Esophagus squamous epithelium (tissue), 5 donors: Measurements from ENCODE around the gene RETREG2. TPM values are rescaled to one million over a fixed set of nuclear protein-coding genes. Genes with fewer than 3 reads are reported as not detected.
A peak's percentile ranks its signal among the peaks of the same experiment; 100 is the strongest.

Experiments used
- DNase-seq: peaks from one replicate; lab custom pipeline; 2025; lab: John Stamatoyannopoulos, UW
- H3K27ac ChIP-seq, 4 donors: fragments of 200-600 bp; sonication (generic); one replicate each; pipeline ENCODE4 v1.5.1; 2016 to 2019; ENCODE audit warnings: mild to moderate bottlenecking in 1 of 4
- H3K27me3 ChIP-seq, 4 donors: fragments of 200-600 bp; sonication (generic); 1 replicate in 3 of 4; 2 replicates in 1 of 4; pipeline versions ENCODE4 v1.5.1 to v1.6.0; 2017 to 2021; ENCODE audit warnings: antibody characterized with exemption in 1 of 4
- H3K36me3 ChIP-seq, 3 donors: fragments of 200-600 bp; sonication (generic); one replicate each; pipeline ENCODE4 v1.5.1; 2016 to 2019
- H3K4me1 ChIP-seq, 3 donors: fragments of 200-600 bp; sonication (generic); one replicate each; pipeline ENCODE4 v1.5.1; 2017 to 2019
- H3K4me3 ChIP-seq, 4 donors: fragments of 200-600 bp; sonication (generic); 1 replicate in 3 of 4; 2 replicates in 1 of 4; pipeline ENCODE4 v1.5.1; 2016 to 2019; ENCODE audit warnings: mild to moderate bottlenecking in 2 of 4, moderate library complexity in 1 of 4
- H3K9me3 ChIP-seq, 3 donors: fragments of 200-600 bp; sonication (generic); one replicate each; pipeline ENCODE4 v1.5.1; 2016 to 2019
- POLR2A ChIP-seq, 4 donors: fragments of 450-650 bp; IDR thresholded peaks; one replicate each; pipeline ENCODE4 v1.6.1; 2017; ENCODE audit warnings: antibody characterized with exemption in 4 of 4, mild to moderate bottlenecking in 4 of 4, moderate library complexity in 3 of 4
- WGBS, 2 donors: methylation state at CpG; one replicate each; pipeline ENCODE4 v1.1.5; 2018; 5-methylcytosine and 5-hydroxymethylcytosine counted together
- intact Hi-C: fragments of 100-400 bp; cut with DNase I; formaldehyde crosslinking; loops from one replicate; pipeline ENCODE4 v1.15.0; 2022
- total RNA-seq, 4 donors: library from RNA; depleted of rRNA; stranded (reverse); fragments of >200 nt; gene quantifications; one replicate each; pipeline ENCODE4 v1.1.0, GENCODE V29; 2016
- TF ChIP-seq, protein P1 (sequence below), 6 experiments: fragments of 450-650 bp in 4 of 6; fragments of 200-600 bp in 2 of 6; sonication (generic) in 2 of 6; IDR thresholded peaks; one replicate each; pipeline ENCODE4 v1.5.1; 2016 to 2019; ENCODE audit warnings: antibody characterized with exemption in 6 of 6, mild to moderate bottlenecking in 4 of 6, moderate library complexity in 4 of 6
- donor health status: DM: yes; HTN: yes; CAD: no.

RETREG2 gene
- total RNA-seq, 4 donors from 2014 or later = 31.0 to 58.7 (median 41.8) TPM

DNA sequence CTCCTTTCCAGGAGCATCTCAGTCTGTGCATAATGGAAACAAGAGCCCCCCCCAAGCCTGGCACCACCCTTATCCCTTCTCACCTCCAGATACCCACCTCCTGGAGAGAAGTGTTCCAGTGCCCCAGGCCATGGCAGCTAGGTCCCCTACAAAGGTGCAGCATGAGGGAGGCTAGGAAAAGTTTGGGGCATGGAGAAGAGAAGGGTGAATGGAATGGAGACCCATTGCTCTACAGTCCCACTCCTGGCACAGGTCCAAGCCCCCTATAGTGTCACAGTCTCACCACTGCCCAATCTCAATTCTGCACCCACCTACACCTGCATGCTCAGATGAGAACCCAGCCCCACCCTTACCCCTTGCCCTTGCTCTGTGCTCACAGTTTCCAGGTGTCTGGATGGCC, 9.1 kb upstream of the RETREG2 start:
- H3K4me1 ChIP-seq = peaks cover 0 to 22% (median 10%) of the 10 kb centered on the region in 3 donors
- H3K36me3 ChIP-seq = peaks cover 6 to 26% (median 15%) of the 10 kb centered on the region in 3 donors
- intact Hi-C loops = loop anchor here (10.0 kb wide), 1 partner anchor 46 kb away; the partner anchor contains the start of gene ABCB6
- no peak for DNase-seq
- TF ChIP-seq, protein P1, sequence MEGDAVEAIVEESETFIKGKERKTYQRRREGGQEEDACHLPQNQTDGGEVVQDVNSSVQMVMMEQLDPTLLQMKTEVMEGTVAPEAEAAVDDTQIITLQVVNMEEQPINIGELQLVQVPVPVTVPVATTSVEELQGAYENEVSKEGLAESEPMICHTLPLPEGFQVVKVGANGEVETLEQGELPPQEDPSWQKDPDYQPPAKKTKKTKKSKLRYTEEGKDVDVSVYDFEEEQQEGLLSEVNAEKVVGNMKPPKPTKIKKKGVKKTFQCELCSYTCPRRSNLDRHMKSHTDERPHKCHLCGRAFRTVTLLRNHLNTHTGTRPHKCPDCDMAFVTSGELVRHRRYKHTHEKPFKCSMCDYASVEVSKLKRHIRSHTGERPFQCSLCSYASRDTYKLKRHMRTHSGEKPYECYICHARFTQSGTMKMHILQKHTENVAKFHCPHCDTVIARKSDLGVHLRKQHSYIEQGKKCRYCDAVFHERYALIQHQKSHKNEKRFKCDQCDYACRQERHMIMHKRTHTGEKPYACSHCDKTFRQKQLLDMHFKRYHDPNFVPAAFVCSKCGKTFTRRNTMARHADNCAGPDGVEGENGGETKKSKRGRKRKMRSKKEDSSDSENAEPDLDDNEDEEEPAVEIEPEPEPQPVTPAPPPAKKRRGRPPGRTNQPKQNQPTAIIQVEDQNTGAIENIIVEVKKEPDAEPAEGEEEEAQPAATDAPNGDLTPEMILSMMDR (IDR thresholded peaks at IDR 0.05) = no peak
- no peak for TF ChIP-seq POLR2A (IDR thresholded peaks at IDR 0.05)
- no peak overlapping the region for H3K4me3 ChIP-seq
- H3K9me3 ChIP-seq = no peaks in the 10 kb centered on the region
- H3K27me3 ChIP-seq = no peaks in the 10 kb centered on the region
- H3K27ac ChIP-seq = no peak overlapping the region

DNA sequence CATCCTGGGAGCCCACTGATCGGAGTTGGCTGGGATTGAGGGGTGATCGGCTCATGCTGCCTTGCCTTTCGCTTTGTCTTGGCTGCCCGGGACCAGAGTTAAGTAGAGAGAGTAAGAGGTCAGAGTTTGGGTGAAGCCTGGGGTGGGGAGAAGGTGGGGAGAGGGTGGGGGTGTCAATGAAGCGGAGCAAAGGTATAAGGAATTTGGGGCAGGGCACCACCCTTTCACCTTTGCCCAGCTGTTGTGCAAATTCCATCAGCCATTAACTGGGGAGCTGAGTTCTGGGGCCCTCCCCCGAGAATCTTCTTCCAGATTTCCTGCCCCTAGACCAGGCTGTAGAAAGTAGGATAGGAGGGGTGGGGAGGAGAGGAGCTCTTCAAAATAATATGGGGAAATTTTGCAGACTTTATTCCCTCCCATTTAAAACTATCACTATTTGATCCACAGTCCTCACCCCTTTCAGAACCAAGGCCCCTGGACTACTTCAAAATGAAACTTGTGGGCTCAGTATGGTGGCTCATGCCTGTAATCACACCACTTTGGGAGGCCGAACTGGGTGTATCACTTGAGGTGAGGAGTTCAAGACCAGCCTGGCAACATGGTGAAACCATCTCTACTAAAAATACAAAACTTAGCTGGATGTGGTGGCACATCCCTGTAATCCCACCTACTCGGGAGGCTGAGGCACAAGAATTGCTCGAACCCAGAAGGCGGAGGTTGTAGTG, 8.0 kb upstream of the RETREG2 start, which contains the start of gene SLC23A3:
SLC23A3 (minus strand) TSS at position 100 of the 725 bp plus-strand sequence; CDS start at position 55, 45 bp downstream.
- Histone ChIP-seq H3K27me3 (no peaks in the 10 kb centered on the region), H3K36me3 (peaks cover 6 to 38% (median 26%) of the 10 kb centered on the region in 3 donors), H3K9me3 (no peaks in the 10 kb centered on the region), H3K27ac (peak within 1 kb of the TSS in 2 of 4 donors; percentile 23 to 71), H3K4me3 (no peak within 1 kb of the TSS), H3K4me1 (peaks cover 0 to 32% (median 18%) of the 10 kb centered on the region in 3 donors)
- intact Hi-C loops = loop anchor here (10.0 kb wide), 1 partner anchor 45 kb away; the partner anchor contains the start of gene ABCB6
- TF ChIP-seq, protein P1 (IDR thresholded peaks at IDR 0.05) = no peak
- TF ChIP-seq POLR2A (IDR thresholded peaks at IDR 0.05) = no peak
- WGBS, 2 donors = 75 to 87% methylated on average over 9 to 10 of the region's 10 CpGs
- no peak for DNase-seq

DNA sequence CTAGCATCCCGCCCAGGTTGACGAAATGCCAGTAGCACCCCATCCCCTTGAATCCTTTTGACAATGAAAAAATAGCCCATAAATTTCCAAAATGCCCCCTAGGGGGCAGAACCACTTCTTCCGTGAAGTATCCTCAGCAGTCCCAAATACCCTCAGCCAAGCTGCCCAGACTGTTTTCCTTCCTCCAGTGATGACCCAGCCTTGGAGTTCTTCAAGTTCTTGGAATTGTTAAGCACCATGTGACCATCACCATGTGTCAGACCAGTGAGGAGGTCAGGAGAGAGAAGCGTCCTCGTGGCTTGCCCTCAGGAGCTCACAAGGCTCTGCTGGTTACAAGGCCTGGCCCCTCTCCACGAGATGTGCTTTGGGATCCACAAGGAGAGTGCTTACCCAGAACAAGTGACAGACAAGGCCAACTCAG, 6.8 kb upstream of the RETREG2 start:
- Histone ChIP-seq H3K36me3 (peaks cover 6 to 43% (median 26%) of the 10 kb centered on the region in 3 donors), H3K4me3 (no peak overlapping the region), H3K4me1 (peaks cover 0 to 44% (median 28%) of the 10 kb centered on the region in 3 donors), H3K27me3 (no peaks in the 10 kb centered on the region), H3K9me3 (no peaks in the 10 kb centered on the region), H3K27ac (peak overlapping the region; percentile 50 to 73 (median 64))
- WGBS, 2 donors = 14 to 29% methylated on average over 3 to 5 of the region's 6 CpGs
- no peak for DNase-seq
- TF ChIP-seq POLR2A (IDR thresholded peaks at IDR 0.05) = no peak
- TF ChIP-seq, protein P1 (IDR thresholded peaks at IDR 0.05) = peak; percentile 50 to 77 (median 70)
- intact Hi-C loops = no loop called here

DNA sequence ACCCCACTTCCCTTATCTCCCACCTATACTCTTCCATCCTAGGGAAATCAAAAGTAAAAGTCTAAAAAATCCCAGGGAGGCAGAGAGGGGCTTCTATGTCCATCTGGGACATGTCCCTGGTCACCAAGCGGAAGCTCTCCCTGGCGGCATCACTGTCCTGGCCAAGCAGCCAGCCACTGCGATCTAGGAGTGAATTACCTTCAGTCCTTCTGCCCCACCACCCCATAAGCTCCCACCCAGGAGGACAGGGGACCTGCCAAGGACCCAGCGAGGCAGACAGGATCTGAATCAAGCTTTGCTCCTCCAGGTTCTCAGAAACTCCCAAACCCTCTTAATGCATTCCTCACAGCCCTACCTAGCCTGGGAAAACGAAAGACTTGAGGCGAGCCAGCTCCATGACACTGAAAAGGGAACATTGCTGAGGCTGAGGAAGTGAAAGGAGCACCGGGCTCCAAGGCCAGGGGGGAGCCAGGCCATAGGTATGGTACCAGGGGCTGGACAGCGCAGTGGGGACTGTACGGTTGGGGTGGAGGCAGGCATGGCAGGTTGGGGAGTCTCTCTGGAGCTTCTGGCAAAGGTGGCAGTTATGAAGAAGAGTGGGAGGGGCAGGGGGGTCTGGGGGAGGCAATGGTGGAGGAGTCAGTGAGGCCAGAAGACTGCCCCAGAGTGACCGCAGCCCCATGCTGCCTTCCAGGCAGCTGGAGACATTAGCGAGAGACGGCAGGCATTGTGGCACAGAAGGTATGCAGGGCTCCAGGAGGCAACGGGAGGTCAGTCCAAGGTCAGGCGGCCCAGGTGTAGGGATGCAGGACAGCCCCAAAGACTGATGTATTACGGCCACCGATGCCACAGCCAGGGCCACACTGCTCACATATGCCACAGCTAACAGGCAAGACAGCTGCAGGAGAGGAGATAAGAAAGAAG, 5.6 kb upstream of the RETREG2 start:
- no peak overlapping the region for H3K4me3 ChIP-seq
- H3K9me3 ChIP-seq = no peaks in the 10 kb centered on the region
- H3K27me3 ChIP-seq = no peaks in the 10 kb centered on the region
- intact Hi-C loops = no loop called here
- TF ChIP-seq, protein P1 (IDR thresholded peaks at IDR 0.05) = no peak
- peak overlapping the region; percentile 50 to 73 (median 64) for H3K27ac ChIP-seq
- 85 to 90% methylated on average over 12 to 16 of the region's 16 CpGs for WGBS, 2 donors
- peaks cover 6 to 43% (median 26%) of the 10 kb centered on the region in 3 donors for H3K36me3 ChIP-seq
- DNase-seq = no peak
- H3K4me1 ChIP-seq = peaks cover 0 to 51% (median 28%) of the 10 kb centered on the region in 3 donors
